GM19025 (cell line): ENCODE results near the gene MMP15.
"Not testable (repeated sequence)": the region's sequence is repeated elsewhere in the genome, so short reads cannot be mapped to it uniquely, and the experiment has no call there.

Source experiments
- ATAC-seq: cut with Tn5 transposase; IDR thresholded peaks from one replicate; pipeline ENCODE4 v1.9.1; 2021; ENCODE audit warnings: mild to moderate bottlenecking, low read depth, moderate library complexity; ENCODE audit not compliant: unreplicated experiment

Gene MMP15

GRCh38 chr16:57995721-57996405, 29.7 kb upstream of the MMP15 start:
- ATAC-seq, result no peak

GRCh38 chr16:57996406-57997175, 29.0 kb upstream of the MMP15 start:
- no peak for ATAC-seq

GRCh38 chr16:57997176-57997527, 28.4 kb upstream of the MMP15 start:
- ATAC-seq, result no peak

- no peak for ATAC-seq
These were observed 27.9 kb upstream of the MMP15 start for GRCh38 chr16:57997528-57998265.

- no peak for ATAC-seq
These were observed 27.1 kb upstream of the MMP15 start for GRCh38 chr16:57998486-57998885.

GRCh38 chr16:57998992-57999365, 26.6 kb upstream of the MMP15 start:
- no peak for ATAC-seq

- no peak for ATAC-seq
These were observed 26.1 kb upstream of the MMP15 start for GRCh38 chr16:57999366-57999970.

- peak; percentile 23 for ATAC-seq
These were observed 25.4 kb upstream of the MMP15 start, which contains the start of gene ZNF319 for GRCh38 chr16:57999971-58000705. TSS of gene ZNF319 (minus strand) at chr16:58000672. CDS start at chr16:57998265, 2,407 bp downstream.

- peak; percentile 74 for ATAC-seq
These were observed 24.6 kb upstream of the MMP15 start, which contains the start of gene USB1 for GRCh38 chr16:58000706-58001676. TSS of gene USB1 (plus strand) at chr16:58001407. CDS start at chr16:58001484, 77 bp downstream.

GRCh38 chr16:58001781-58002415, 23.7 kb upstream of the MMP15 start:
- no peak for ATAC-seq

GRCh38 chr16:58002416-58002800, 23.1 kb upstream of the MMP15 start:
- ATAC-seq, result no peak

GRCh38 chr16:58002936-58003335, 22.6 kb upstream of the MMP15 start:
- ATAC-seq, result no peak

GRCh38 chr16:58004736-58005135, 20.8 kb upstream of the MMP15 start:
- not testable (repeated sequence) for ATAC-seq

- no peak for ATAC-seq
These were observed 15.6 kb upstream of the MMP15 start for GRCh38 chr16:58009856-58010416.

GRCh38 chr16:58010886-58011285, 14.7 kb upstream of the MMP15 start:
- ATAC-seq, result no peak

GRCh38 chr16:58011652-58012051, 13.9 kb upstream of the MMP15 start:
- ATAC-seq, result no peak

GRCh38 chr16:58012481-58012880, 13.1 kb upstream of the MMP15 start:
- no peak for ATAC-seq
